ENCODE results near the gene TCP11L1.
"Not testable (repeated sequence)": the region's sequence is repeated elsewhere in the genome, so short reads cannot be mapped to it uniquely, and the experiment has no call there.

Gene TCP11L1, protein sequence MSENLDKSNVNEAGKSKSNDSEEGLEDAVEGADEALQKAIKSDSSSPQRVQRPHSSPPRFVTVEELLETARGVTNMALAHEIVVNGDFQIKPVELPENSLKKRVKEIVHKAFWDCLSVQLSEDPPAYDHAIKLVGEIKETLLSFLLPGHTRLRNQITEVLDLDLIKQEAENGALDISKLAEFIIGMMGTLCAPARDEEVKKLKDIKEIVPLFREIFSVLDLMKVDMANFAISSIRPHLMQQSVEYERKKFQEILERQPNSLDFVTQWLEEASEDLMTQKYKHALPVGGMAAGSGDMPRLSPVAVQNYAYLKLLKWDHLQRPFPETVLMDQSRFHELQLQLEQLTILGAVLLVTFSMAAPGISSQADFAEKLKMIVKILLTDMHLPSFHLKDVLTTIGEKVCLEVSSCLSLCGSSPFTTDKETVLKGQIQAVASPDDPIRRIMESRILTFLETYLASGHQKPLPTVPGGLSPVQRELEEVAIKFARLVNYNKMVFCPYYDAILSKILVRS

DNA sequence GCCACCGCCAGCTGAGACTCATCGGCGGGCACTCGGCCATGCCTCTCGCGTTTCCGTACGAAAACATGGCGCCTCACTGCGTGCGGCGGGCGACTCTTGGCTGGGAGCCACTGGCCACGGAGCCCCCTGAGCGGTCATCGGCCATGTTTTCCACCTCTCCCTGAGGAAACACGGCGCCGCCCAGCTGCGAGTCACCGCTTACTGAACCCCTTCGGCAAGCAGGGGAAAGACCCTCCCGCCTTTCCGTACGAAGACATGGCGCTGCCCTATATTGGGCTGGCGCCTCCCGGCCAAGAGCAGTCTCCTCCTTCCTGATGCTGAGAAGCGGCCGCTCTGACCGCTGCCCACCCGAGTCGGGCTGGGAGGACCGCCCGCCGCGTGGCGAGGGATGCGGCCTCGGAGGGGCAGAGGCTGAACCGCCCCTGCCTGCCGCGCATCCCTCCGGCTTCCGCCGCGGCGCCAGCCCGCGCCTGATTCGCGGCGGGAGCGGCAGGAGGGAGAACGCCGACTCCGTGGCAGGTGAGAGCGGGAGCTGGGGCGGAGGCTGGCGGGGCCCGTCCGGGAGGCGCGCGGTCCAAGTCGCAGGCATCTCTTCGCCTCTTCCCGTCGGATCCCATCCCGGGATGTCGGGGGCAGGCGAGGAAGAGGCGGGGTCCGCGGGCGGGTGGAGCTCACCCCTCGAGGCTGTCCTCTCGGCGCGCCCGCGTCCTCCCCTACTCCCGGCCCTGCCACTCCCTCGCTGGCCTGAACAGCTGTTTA, at the start of gene TCP11L1:
Gene TCP11L1, plus strand, starts transcription at position 299 of the 759 bp plus-strand sequence. CDS start 4,202 bp downstream, outside the sequence.
- peak; percentile 78 for DNase-seq

DNA sequence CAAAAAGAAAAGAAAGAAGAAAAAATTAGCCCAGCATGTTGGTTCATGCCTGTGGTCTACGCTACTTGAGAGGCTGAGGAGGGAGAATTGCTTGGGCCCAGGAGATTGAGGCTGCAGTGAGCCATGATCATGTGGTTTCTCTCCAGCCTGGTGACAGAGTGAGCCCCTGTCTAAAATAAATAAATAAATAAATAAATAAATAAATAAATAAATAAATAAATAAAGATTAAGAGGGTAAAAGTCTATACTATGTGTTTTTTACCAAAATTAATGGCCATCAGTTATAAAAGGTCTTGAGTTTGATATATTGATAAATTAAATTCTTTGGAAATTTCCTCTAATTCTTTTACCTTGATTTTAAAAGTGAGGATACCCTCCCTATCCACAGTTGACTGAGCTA, 48.9 kb upstream of the TCP11L1 start:
- no peak for DNase-seq

DNA sequence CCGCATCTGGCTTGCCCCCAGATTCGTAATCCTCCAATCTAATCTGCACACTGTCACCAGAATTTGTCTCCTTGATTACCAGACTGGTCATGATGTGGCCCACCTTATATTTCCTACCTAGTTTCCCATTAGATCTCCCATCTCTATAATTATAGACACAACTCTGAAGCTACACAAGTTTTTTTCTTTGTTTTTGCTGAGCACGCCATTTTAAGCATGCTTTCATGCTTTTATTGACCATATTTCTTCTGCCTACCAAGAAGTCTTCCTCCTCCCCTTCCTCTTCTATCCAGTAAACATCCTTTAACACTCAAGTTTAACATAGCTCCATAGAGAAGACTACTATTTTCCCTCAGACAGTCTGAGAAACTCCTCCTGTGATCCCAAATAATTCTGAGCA, 47.9 kb upstream of the TCP11L1 start:
- no peak for DNase-seq

DNA sequence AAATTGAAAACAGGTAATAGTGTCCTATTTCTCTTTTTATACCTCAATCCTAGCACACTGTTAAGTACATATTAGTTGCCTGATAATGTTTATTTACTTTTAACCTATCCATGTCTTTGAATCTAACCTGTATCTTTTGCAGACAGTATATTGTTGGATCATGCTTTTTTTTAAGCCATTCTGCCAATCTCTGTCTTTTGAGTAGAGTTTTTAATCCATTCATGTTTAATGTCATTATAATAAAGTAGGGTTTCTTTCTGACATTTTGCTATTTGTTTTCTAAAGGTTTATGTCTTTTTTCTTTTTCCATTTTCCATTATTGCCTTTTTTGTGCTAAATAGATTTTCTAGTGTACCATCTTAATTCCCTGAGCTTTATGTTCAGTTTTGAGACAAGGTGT, 47.5 kb upstream of the TCP11L1 start:
- no peak for DNase-seq

DNA sequence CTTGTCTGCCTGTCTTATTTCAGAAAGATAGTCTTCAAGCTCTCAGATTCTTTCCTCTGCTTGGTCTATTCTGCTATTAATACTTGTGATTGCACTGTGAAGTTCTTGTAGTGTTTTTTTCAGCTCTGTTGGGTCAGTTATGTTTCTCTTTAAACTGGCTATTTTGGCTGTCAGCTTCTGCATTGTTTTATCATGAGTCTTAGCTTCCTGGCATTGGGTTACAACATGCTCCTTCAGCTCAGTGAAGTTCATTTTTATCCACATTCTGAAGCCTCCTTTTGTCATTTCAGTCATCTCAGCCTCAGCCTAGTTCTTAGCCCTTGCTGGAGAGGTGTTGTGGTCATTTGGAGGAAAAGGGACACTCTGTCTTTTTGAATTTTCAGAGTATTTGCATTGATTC, 39.2 kb upstream of the TCP11L1 start:
- no peak for DNase-seq

DNA sequence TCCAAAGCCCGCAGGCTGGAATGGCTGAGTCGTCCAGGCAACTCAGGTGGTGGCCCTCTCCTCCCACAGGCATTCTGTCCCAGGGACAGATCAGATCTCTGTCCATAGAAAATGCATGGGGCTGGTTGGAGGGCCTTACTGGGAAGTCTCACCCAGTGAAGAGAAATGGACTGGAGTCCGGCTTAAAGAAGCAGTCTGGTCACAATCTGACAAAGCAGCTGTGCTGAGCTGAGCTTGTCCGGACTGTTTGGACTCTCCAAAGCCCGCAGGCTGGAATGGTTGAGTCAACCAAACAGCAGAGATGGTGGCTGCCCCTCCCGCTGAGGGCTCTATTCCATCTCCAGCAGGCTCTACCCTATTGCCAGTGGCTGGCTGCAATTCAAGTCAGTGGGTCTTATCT, 38.1 kb upstream of the TCP11L1 start:
- no peak for DNase-seq

DNA sequence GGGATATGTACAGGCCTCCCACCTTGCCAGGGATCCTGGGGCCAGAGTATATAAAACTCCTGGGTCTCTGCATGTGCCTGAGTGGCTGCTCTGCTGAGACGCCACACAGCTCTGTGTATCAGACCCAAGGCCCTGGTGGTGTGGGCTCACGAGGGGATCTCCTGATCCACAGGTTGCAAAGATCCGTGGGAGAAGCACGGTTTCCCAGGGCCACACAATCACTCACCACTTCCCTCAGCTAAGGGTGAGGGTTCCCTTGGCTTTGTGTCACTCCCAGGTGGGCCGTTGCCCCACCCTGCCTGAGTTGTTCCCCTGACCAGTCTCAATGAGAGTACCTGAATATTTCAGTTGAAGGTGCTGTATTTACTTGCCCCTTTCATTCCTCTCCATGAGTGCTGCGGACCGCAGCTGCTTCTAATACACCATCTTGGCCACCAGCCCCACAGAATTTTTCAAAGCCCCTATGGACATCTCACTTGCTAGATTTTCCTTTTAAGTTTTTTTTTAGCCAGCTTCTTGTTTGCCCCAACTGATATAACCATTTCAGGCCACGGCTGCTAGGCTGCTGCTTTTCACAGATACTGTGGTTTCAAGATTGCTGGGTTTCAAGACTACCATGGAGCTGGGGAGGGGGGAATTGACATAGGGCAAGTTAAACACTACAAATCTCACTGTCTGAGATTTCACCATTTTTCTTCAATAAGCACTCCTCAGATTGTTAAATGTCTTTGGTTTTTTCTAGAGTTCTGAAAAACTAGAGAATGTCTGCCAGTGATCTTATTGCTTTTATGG, 37.4 kb upstream of the TCP11L1 start:
- no peak for DNase-seq

DNA sequence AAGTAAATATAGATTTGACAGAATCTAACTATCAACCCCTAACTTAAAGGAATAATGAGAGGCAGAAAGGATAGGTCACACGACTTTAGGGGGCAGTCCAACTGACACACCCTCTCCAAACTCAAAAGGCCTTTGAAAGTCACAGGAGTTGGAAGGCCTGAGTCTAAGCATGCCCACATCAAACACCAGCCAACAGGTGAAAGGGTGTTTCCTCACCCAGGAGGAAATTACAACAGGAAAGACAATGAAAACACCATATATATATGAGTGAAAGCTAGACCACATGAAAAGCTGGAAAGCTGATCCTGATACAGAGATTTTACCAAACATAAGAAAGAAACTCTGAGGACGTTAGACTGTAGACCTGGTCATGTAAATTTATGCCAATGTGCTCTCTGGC, 34.2 kb upstream of the TCP11L1 start:
- DNase-seq = no peak

DNA sequence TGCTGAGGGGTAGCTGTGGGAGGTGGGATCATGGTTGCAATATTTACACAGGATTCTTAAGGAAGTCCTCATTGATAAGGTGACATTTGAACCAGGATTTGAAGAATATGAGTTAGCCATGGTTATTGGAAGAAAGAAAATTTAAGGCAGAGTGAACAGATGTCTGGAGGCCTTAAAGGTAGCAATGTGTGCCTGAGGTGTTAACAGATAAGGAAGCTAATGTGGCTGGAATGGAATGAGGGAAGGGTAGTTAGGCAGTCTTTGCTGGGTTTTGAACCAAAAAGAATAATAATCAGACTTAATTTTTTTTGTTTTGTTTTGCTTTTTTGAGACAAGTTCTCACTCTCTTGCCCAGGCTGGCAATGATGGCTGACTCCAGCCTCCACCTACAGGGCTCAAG, 33.4 kb upstream of the TCP11L1 start:
- DNase-seq = no peak

DNA sequence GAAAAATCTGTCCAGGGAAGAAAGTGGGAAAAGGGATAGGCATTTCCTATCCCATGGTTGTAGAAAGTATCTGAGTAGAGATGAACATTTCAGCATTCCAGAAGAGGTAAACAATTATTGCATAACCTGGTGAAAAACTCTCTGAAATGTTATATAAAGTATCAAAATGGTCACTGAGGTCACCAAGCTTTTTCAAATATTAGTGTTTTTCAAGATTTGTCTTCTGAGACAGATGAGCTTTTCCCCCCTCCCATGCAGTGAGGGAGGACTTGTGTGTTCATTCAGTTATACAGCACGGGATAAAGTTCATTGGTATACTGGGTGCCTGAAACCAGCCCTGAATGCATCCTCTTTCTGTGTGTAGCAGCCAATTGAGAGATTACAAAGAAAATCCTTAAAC, 25.6 kb upstream of the TCP11L1 start:
- no peak for DNase-seq

DNA sequence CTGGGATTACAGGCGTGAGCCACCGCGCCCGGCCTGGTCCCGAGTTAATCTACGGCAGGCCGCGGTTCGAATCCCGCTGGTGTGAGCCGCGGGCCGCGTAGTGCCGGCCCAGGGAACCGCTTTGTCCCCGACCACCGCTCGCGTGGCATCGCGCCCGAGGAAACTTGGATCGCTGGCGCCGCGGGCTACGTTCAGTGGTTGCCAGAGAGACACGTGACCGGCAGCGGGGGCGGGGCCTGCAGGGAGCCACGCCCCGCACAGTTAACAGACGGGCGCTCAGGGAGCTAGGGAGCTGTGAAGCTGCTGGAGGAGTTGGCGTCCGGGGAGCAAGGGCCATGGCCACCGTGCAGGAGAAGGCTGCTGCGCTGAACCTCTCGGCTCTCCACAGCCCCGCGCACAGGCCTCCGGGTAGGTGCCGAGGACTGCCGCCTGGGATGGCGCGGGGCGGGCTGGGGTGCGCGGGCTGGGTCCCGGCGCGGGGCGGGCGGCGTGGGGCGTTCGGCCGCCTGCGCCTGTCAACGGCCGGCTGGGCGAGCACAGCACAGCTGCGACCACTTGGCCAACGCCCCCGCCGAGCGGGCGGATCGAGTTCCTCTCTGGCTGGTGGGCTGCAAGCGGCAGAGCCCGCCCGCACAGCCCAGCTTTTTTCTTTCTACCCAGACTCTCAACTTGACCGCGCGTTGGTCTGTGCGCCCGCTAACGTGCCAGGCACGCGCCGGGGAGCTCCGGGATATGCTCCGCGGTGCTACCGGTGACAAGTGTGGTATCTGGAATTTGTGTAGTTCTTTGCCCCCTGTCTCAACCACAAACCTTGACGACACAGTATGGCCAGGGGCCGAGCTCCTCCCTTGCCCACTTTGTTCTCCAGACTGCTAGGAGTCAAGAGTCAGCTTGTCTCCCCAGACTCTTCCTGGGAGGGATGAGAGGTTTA, 23.5 kb upstream of the TCP11L1 start, which contains the start of gene DEPDC7:
Gene DEPDC7, plus strand, starts transcription at position 258 of the 931 bp plus-strand sequence. Its CDS starts 78 bp downstream, at position 336.
- DNase-seq = peak; percentile 84

DNA sequence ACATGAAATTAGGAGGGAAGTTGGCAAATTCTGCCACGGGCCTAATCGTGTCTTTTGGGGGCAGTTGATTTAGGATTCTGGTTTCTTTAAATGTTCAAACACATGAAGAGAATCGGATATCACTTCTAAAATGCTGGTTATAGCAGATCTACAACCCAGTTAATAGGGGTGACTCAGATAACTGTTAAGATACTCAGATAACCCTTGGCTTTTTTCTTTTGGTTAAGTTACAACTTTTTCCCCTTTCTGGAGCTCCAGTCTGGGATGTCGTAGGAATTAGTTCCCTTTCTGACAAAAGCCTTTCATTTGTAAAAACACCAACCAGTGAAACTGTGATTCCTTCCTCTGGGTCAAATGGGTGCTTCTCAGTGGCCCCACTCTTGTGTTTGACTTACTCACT, 22.7 kb upstream of the TCP11L1 start:
- no peak for DNase-seq

DNA sequence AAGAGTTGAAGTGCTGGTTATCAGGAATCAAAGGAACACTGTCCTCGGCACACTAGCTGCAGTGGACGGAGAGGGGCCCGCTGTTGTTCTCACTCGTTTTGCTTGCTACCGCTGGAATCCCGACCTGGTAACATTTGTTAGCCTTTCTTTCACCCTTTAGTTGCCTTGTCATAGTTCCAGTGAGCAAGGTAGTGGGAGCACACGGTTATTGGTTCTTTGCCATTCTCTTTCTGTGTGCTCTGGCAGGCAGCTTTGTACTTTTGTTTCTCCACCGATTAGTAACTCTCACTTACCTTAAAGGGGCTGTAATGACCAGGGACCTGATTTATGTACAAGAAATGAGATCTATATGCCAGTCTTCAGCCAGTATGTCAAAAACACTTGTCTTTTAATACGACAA, 21.9 kb upstream of the TCP11L1 start:
- no peak for DNase-seq

DNA sequence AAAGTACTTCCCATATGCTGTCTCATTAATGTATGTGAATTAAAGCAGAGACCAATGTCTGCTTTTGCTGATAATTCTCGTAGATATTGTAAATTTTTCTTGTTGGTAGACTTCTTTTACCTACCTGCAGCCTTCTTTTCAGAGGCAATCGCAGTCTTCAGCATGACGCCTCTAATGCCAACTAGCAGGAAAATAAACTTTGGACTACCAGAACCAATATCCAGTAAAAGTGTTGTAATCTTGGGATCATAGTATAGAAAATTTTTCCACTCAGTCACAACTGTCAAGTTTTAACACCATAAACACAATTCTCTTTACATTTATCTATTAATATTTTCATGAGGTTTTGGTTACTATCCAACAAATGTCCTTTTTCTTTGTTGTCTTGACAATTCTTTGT, 21.4 kb upstream of the TCP11L1 start:
- DNase-seq = no peak

DNA sequence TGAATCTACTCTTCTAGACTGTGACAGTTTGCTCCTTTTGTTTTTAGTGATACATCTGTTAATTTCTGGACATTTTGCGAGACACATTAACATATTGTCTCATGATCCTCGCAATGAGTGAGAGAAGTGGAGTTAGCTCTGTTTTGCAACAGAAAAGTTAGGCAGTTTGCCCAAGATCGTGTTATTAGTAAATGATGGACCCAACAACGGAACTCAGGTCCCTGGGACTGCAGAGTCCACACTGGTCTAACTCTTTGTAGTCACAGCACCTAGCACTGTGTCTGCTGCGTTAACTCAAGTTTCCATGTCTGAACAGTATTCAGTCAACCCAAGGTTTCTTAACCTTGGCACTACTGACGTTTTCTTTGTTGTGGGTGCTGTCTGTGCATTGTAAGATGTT, 20.5 kb upstream of the TCP11L1 start:
- DNase-seq = no peak

DNA sequence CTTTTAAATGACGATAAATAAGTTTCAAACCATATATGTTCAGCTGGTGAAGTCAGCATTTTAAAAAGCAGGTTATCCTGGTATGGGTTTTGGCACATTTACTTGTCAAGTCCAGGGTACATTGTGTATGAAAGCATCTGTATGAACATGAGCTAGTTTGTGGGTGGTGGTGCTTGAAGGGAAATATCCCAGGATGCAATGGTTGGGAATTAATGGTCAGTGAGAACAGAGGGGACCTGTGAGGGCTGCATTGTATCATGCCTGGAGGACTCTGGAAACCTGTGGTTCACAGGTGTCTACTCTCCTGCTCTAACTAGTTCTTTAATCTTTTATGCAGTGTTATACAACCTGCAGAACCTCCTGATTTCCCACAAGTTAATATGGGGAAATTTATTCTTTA, 17.9 kb upstream of the TCP11L1 start:
- no peak for DNase-seq

DNA sequence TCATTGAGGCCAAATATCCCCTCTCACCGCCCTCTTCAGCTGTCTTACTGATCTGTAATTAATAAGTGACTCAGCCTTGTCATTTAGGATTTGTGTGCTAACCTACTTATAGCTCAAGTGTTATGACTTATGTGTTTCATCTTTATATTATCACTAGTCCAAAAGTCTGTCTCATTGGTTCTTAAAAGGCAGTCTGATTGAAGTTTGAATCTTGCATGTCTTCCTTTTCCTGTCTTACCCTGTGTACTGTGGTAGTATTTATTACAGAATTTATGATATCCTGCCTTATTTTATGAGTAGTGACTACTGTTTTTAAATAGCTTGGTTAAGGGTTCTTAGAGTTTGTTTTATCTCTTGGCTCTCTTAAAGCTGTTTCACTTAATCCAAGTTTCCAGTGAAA, 17.4 kb upstream of the TCP11L1 start:
- no peak for DNase-seq

DNA sequence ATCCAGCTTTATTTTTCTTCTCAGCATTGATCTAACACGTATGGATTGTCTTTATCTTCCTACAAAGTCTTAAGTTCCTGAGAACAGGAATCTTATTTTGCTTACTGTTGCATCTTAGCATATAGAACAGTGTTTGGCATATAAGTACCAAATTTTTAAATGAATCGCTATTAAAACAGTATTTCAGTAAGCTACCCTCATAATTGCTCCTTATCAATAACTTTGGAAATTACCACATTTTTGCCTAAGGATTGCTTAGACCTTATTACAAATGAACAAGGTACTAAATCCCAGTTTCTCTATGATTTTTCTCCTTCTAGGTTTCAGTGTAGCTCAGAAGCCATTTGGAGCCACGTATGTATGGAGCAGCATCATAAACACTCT, 14.0 kb upstream of the TCP11L1 start:
- no peak for DNase-seq

DNA sequence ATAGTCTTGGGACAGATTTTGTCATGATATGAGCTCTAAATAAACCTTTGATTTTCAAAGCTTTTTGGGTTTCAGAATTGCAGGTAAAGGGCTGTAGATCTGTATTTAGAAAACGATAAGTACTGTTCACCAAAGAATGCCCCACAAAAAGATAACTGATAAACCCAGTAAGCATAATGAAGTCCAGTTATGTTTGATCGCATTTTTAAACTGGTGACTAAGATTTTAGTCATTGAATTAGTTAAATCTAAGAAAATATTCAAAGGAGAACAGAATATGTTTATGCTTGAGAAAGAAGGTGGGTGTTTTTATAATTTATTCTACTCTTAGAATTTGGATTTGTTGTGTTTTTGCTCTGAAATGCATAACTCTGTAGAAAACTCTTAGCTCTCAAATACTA, 12.1 kb upstream of the TCP11L1 start:
- DNase-seq = no peak

DNA sequence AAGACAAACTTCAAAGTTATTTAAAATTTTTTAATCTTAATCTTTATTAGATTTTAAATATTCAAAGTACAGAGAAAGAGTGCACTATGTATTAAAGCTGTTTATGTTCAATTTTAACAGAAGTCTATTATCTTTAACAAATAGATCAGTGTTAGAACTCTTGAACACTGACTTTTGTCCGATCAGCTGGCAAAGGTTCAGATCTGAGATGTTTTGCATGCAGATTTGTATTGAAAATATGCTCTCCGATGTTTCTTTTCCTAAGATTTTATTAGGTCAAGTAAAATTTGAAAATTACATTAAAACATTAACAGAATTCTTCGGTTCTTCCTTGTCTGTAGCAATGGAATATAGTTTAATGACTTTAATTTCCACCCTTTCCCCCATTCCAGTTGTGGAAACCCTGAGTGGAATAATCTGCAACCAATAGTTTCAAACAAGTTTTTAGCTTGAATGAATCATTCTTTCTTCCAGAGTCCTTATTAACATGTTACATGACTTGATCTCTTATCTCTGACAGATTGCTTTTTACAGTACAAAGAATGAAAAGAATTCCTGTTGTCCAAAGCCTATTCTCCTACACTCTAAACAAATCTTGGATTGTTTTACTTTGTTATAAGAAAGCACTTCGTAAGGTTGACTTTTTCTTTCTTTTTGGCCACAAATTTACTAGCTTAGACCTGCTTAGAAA, 11.4 kb upstream of the TCP11L1 start:
- no peak for DNase-seq

DNA sequence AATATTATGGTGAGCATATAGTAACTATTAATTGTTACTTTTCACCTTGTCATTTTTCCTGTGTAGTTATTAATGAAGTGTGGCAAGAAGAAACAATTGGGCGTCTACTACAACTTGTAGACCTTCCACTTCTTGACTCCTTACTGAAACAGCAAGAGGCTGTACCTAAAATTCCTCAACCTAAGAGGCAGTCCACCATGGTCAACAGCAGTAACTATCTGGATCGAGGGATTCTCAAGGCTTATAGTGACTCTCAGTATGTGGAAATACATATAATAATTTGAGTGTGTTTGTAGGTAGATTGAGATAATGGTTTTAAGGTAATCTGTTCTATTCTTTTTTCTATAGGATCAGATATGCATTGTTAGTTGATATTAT, 10.8 kb upstream of the TCP11L1 start:
- no peak for DNase-seq

DNA sequence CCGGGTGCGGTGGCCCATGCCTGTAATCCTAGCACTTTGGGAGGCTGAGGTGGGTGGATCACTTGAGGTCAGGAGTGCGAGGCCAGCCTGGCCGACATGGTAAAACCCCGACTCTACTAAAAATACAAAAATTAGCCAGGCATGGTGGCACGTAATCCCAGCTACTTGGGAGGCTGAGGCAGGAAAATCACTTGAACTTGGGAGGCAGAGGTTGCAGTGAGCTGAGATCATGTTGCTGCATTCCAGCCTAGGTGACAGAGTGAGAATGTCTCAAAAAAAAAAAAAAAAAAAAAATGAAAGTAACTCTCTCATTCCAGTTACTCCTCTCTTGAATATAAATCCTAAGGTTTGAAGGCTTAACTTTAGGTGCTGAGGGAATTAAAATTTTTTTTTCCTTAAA, 10.2 kb upstream of the TCP11L1 start:
- not testable (repeated sequence) for DNase-seq
